ENCODE measurements around the gene FBXO15. TPM values are rescaled to one million over a fixed set of nuclear protein-coding genes. Genes with fewer than 3 reads are reported as not detected.

FBXO15 gene
- total and polyA plus RNA-seq, 4 donors = 5.4 to 6.5 (median 6.1) TPM

DNA sequence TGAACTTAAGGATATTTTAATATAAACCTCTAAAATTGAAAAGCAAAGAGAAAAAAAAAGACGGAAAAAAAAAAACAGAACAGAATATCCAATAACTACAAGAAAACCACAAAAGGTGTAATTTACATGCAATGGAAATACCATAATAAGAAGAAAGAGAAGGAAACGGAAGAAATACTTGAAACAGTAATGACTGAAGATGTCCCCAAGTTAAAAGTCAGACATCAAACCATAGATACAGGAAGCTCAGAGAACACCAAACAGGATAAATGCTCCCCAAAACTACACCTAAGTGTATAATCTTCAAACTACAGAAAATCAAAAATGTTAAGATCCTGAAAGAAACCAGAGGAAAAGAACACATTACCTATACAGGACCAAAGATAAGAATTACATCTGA lies 39.2 kb downstream of the FBXO15 start:
- Histone ChIP-seq H3K27ac (ENCODE audit: low read depth, low read length) (no peak overlapping the region), H3K27me3 (ENCODE audit: control insufficient read depth, insufficient read depth, low read length) (no peaks in the 10 kb centered on the region), H3K36me3 (ENCODE audit: control insufficient read depth, insufficient read depth, low read length) (no peaks in the 10 kb centered on the region), H3K4me3 (ENCODE audit: low read depth, low read length) (no peak overlapping the region), H3K4me1 (ENCODE audit: control insufficient read depth, insufficient read depth, low read length) (no peaks in the 10 kb centered on the region), H3K9me3 (ENCODE audit: control insufficient read depth, insufficient read depth, low read length) (peaks cover 3% of the 10 kb centered on the region)
- no CpG with 5 or more reads among the region's 2 CpGs for WGBS (ENCODE audit: insufficient coverage)
- DNase-seq (ENCODE audit: low read depth in 4 of 6, low spot score in 6 of 6) = no peak

DNA sequence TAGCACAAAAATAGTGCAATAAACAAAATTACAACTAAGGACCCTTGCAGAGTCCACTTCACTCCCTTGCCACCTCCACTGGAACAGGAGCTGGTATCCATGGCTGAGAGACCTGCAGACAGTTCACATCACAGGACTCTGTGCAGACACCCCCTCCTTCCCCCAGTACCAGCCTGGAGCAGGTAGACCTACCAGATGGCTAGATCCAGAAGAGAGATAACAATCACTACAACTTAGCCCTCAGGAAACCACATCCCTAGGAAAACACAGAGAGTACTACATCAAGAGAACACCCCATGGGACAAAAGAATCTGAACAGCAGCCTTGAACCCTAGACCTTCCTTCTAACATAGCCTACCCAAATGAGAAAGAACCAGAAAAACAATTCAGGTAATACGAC lies 49.8 kb downstream of the FBXO15 start:
- Histone ChIP-seq H3K27me3 (ENCODE audit: control insufficient read depth, insufficient read depth, low read length) (no peaks in the 10 kb centered on the region), H3K4me1 (ENCODE audit: control insufficient read depth, insufficient read depth, low read length) (no peaks in the 10 kb centered on the region), H3K36me3 (ENCODE audit: control insufficient read depth, insufficient read depth, low read length) (no peaks in the 10 kb centered on the region), H3K4me3 (ENCODE audit: low read depth, low read length) (no peak overlapping the region), H3K27ac (ENCODE audit: low read depth, low read length) (no peak overlapping the region), H3K9me3 (ENCODE audit: control insufficient read depth, insufficient read depth, low read length) (peaks cover 5% of the 10 kb centered on the region)
- no peak for DNase-seq (ENCODE audit: low read depth in 4 of 6, low spot score in 6 of 6)
- WGBS (ENCODE audit: insufficient coverage) = no CpG with 5 or more reads among the region's 1 CpG

DNA sequence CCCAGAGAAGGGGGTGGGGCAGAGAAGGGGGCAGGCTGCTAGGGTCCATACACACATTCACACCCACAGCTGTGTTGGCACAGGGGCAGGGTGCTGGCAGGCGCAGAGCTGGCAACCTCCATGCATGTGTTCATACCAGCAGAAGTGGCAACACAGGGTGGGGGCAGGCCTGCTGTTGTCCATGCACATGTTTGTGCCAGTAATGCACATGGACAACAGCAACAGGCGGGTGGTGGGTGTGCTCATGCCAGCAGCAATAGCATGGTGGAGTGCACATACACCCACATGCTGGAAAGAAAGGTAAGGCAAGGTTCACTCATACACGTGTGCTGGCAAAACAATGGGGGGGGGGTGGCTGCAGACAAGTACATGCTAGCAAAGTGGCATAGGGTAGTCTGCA lies 54.7 kb downstream of the FBXO15 start:
- H3K36me3 ChIP-seq (ENCODE audit: control insufficient read depth, insufficient read depth, low read length) = no peaks in the 10 kb centered on the region
- H3K4me3 ChIP-seq (ENCODE audit: low read depth, low read length) = no peak overlapping the region
- peaks cover 9% of the 10 kb centered on the region for H3K9me3 ChIP-seq (ENCODE audit: control insufficient read depth, insufficient read depth, low read length)
- H3K27me3 ChIP-seq (ENCODE audit: control insufficient read depth, insufficient read depth, low read length) = no peaks in the 10 kb centered on the region
- H3K27ac ChIP-seq (ENCODE audit: low read depth, low read length) = no peak overlapping the region
- DNase-seq (ENCODE audit: low read depth in 4 of 6, low spot score in 6 of 6) = no peak
- WGBS (ENCODE audit: insufficient coverage) = 90% methylated on average over 3 of the region's 3 CpGs
- H3K4me1 ChIP-seq (ENCODE audit: control insufficient read depth, insufficient read depth, low read length) = no peaks in the 10 kb centered on the region

DNA sequence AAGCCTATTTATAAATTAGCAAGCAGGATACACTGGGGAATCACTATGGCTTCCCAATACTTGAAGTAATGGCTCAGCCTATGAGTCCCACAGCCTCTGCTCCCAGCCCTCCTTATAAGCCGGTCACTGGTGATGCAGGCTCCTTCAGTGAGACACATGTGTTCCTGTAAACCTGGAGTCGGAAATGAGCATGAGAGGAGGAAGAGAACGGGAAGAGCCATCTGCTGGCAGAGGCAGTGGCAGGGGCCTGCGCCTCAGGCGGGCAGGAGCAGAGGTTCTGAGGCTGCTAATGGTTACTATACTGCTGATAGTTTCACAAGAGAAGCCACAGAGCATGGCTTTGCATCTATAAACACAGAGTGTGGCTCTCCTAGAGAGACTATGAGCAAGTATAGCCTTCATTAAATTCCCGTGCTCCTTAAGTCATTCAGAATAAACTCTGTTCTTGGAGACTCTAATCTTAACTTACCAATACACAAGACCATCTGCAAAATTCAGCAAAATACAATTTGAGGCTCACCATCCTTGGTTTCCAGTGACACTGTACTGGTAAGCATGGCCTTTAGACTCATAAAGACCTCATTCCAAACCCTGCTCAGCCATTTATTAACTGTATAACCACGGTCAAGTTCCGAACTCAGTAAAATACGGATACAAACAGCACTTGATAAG lies 63.3 kb downstream of the FBXO15 start:
- no peaks in the 10 kb centered on the region for H3K27me3 ChIP-seq (ENCODE audit: control insufficient read depth, insufficient read depth, low read length)
- no peak overlapping the region for H3K27ac ChIP-seq (ENCODE audit: low read depth, low read length)
- peaks cover 13% of the 10 kb centered on the region for H3K4me1 ChIP-seq (ENCODE audit: control insufficient read depth, insufficient read depth, low read length)
- no peak overlapping the region for H3K4me3 ChIP-seq (ENCODE audit: low read depth, low read length)
- DNase-seq (ENCODE audit: low read depth in 4 of 6, low spot score in 6 of 6) = peak in 1 of 6 donors; percentile 55
- 82% methylated on average over 6 of the region's 9 CpGs for WGBS (ENCODE audit: insufficient coverage)
- peaks cover 5% of the 10 kb centered on the region for H3K9me3 ChIP-seq (ENCODE audit: control insufficient read depth, insufficient read depth, low read length)
- no peaks in the 10 kb centered on the region for H3K36me3 ChIP-seq (ENCODE audit: control insufficient read depth, insufficient read depth, low read length)

DNA sequence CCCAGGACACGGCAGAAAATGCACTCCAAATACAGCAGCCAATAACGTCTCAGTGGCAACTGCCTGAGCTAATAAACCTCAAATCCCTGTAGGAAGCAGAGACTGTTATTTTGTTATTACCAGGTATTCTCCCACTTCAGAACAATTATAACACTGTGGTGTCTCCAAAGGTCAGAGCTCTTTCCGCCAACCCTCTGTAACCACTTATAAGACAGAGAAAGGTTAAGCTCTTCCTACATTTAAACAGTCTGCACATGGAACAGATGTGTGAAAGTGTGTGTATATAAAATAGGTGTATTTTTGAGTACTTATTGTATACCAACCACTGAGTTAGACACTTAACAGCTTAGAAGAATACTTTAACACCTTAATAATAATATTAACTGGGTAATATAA lies 64.1 kb downstream of the FBXO15 start:
- WGBS (ENCODE audit: insufficient coverage) = no CpG with 5 or more reads among the region's 3 CpGs
- Histone ChIP-seq H3K27me3 (ENCODE audit: control insufficient read depth, insufficient read depth, low read length) (no peaks in the 10 kb centered on the region), H3K36me3 (ENCODE audit: control insufficient read depth, insufficient read depth, low read length) (no peaks in the 10 kb centered on the region), H3K27ac (ENCODE audit: low read depth, low read length) (no peak overlapping the region), H3K9me3 (ENCODE audit: control insufficient read depth, insufficient read depth, low read length) (peaks cover 3% of the 10 kb centered on the region), H3K4me1 (ENCODE audit: control insufficient read depth, insufficient read depth, low read length) (peaks cover 13% of the 10 kb centered on the region), H3K4me3 (ENCODE audit: low read depth, low read length) (no peak overlapping the region)
- DNase-seq (ENCODE audit: low read depth in 4 of 6, low spot score in 6 of 6) = no peak

DNA sequence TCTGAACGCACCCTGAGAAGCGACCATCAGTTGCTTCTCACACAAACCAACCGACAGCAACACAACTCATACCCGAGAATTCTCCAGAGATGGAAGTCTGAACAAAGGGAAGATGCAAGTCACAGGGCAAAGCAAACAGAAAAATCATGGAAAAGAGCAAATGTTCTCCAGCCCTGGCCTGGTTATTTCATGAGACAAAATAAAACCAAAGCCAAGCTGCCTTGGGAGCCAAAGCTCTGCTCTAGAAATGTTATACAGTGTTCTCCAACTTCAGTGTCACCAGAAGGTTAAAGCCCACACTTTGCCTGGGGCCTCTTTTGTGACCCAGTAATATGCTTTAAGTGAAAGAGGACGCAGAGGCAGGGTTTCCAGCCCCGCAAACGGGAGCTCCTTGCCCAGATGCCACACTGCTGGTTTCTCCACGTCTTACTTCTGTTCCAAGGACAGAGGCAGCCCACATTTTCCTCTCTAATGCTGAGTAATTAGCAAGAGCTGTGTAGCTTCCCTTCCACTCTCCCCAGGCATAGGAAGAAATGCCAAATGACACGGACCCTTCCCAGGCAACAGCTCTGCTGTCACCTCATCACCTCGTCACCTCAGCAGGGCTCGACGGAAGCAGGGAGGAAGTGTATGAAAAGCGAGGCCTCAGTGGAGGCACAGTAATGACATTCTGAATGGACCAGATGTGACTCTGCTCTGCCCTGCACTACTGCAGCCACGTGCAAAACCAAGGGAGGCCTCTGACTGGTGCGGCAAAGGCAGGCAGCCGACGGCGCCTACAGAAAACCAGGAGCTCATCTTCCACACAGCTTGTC lies 64.7 kb downstream of the FBXO15 start:
- Histone ChIP-seq H3K27ac (ENCODE audit: low read depth, low read length) (peak overlapping the region; percentile 34), H3K4me1 (ENCODE audit: control insufficient read depth, insufficient read depth, low read length) (peaks cover 13% of the 10 kb centered on the region), H3K4me3 (ENCODE audit: low read depth, low read length) (no peak overlapping the region), H3K27me3 (ENCODE audit: control insufficient read depth, insufficient read depth, low read length) (no peaks in the 10 kb centered on the region), H3K9me3 (ENCODE audit: control insufficient read depth, insufficient read depth, low read length) (no peaks in the 10 kb centered on the region), H3K36me3 (ENCODE audit: control insufficient read depth, insufficient read depth, low read length) (peaks cover 3% of the 10 kb centered on the region)
- WGBS (ENCODE audit: insufficient coverage) = 29% methylated on average over 14 of the region's 18 CpGs
- DNase-seq (ENCODE audit: low read depth in 4 of 6, low spot score in 6 of 6) = peak in 2 of 6 donors; percentile 17 to 74

DNA sequence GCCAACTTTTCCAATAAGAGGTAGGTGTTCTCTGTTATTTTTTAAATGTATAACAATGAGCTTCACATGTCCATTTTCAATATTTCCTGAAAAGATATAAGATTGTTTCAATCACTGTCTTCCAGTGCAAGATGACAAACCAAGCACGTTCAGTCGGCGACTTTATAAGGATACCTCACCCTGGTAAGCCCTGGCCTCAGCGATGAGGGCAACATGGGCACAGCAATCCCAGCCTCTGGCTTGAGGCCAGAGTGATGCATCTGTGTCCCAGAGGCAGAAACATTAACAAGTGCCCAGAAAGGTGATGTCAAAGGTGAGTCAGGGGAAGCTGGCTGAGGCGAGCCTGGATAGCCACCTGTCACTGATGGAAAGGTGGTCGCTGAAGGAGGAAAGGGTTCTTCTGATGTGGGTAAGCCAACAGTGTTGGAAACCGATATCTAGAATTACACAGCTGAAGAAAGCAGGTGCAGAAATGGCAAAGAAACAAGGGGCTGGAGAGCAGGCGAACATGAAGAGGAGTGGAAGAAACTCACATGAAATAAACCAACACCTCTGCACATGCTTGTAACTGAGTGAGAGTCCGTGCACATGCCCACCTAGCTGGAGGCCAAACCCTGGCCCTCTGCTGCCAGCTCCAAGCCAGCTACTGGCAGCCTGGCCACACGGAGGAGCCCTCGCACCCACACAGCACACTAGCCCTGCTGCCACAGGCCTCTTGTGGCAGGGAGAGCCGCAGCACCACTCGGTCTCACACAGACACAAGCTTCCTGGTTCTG lies 65.5 kb downstream of the FBXO15 start:
- no peak overlapping the region for H3K4me3 ChIP-seq (ENCODE audit: low read depth, low read length)
- no peaks in the 10 kb centered on the region for H3K9me3 ChIP-seq (ENCODE audit: control insufficient read depth, insufficient read depth, low read length)
- peaks cover 3% of the 10 kb centered on the region for H3K36me3 ChIP-seq (ENCODE audit: control insufficient read depth, insufficient read depth, low read length)
- DNase-seq (ENCODE audit: low read depth in 4 of 6, low spot score in 6 of 6) = peak in 2 of 6 donors; percentile 46 to 60
- no peak overlapping the region for H3K27ac ChIP-seq (ENCODE audit: low read depth, low read length)
- H3K4me1 ChIP-seq (ENCODE audit: control insufficient read depth, insufficient read depth, low read length) = peaks cover 13% of the 10 kb centered on the region
- 68% methylated on average over 10 of the region's 13 CpGs for WGBS (ENCODE audit: insufficient coverage)
- no peaks in the 10 kb centered on the region for H3K27me3 ChIP-seq (ENCODE audit: control insufficient read depth, insufficient read depth, low read length)

DNA sequence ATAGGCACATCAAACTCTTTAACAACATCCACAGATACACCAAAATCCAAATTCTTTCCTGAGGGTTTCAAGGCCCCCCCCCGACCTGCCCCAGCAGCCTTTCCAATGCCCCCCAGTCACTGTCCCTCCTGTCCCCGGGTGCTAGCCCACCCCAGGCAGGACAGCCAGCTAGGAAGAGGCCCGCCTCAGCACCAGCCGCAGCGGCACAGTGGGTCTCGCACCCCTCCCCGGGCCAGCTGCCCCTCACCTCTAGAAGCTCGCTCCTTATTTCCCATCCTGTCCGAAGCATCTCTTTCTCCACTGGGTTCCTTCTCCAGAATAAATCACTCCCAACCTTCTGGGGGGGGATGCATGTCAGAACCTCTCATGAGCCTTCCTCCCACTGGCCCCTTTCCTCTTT lies 69.4 kb downstream of the FBXO15 start:
- H3K27me3 ChIP-seq (ENCODE audit: control insufficient read depth, insufficient read depth, low read length) = no peaks in the 10 kb centered on the region
- H3K4me1 ChIP-seq (ENCODE audit: control insufficient read depth, insufficient read depth, low read length) = peaks cover 11% of the 10 kb centered on the region
- H3K27ac ChIP-seq (ENCODE audit: low read depth, low read length) = no peak overlapping the region
- H3K4me3 ChIP-seq (ENCODE audit: low read depth, low read length) = no peak overlapping the region
- H3K36me3 ChIP-seq (ENCODE audit: control insufficient read depth, insufficient read depth, low read length) = peaks cover 3% of the 10 kb centered on the region
- DNase-seq (ENCODE audit: low read depth in 4 of 6, low spot score in 6 of 6) = no peak
- H3K9me3 ChIP-seq (ENCODE audit: control insufficient read depth, insufficient read depth, low read length) = no peaks in the 10 kb centered on the region
- WGBS (ENCODE audit: insufficient coverage) = 94% methylated on average over 8 of the region's 9 CpGs

DNA sequence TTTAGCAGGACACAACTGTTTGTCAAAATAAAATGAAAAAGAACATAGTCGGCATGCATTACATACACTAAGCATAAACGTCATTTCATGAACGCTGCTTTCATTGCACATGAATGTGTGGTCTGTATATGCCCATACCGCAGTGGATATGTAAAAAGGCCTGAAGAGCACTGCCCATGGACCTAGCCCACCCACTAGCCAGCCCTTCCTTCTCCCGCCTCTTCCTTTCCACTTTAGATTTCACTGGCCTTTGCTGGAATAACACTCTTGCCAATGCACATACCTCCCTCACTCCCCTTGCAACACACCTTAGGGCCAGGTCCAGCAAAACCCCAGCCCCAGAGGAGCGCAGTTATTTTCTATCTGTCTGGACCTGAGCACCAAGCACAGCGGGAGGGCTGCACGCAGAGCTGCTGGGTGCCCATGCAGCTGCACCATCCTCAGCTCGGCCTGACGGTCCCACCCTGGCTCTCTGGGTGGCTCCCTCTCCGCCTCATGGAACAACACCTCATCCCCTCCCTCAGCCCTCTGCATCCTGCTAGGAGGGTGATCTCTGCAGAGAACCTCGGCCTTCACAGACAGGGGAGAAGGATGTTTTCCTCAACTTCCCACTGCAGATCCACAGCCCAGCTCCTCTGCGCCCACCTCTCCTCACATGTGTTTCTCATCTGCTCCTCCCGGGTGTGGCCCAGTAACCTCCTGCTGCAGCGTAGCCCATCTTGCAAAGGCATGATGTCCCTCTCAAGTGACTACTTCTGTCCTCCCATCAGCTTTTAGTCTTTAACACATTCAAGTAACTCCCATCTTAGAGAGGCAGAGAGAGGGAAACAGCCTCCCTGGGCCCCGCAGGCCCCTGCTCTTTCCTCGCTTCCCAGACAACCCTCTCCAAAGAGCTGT lies 72.7 kb downstream of the FBXO15 start:
- no peak overlapping the region for H3K27ac ChIP-seq (ENCODE audit: low read depth, low read length)
- no peaks in the 10 kb centered on the region for H3K27me3 ChIP-seq (ENCODE audit: control insufficient read depth, insufficient read depth, low read length)
- peaks cover 3% of the 10 kb centered on the region for H3K36me3 ChIP-seq (ENCODE audit: control insufficient read depth, insufficient read depth, low read length)
- H3K9me3 ChIP-seq (ENCODE audit: control insufficient read depth, insufficient read depth, low read length) = no peaks in the 10 kb centered on the region
- H3K4me3 ChIP-seq (ENCODE audit: low read depth, low read length) = no peak overlapping the region
- 93% methylated on average over 13 of the region's 17 CpGs for whole genome bisulfite sequencing (ENCODE audit: insufficient coverage)
- no peak for DNase-seq (ENCODE audit: low read depth in 4 of 6, low spot score in 6 of 6)
- H3K4me1 ChIP-seq (ENCODE audit: control insufficient read depth, insufficient read depth, low read length) = no peaks in the 10 kb centered on the region
